Suprapubic skin (tissue), 4 donors: ENCODE measurements around the gene ZNF619. TPM values are rescaled to one million over a fixed set of nuclear protein-coding genes. Genes with fewer than 3 reads are reported as not detected.

Experiments used
- DNase-seq, 2 donors: peaks; one replicate each; pipeline ENCODE4 v3.0.0-alpha.2; 2019; ENCODE audit warnings: low spot score in 2 of 2
- H3K27ac ChIP-seq: fragments of 200-600 bp; sonication (generic); one replicate; pipeline ENCODE4 v1.5.1; 2019
- H3K27me3 ChIP-seq: fragments of 200-600 bp; sonication (generic); one replicate; pipeline ENCODE4 v1.5.1; 2019
- H3K36me3 ChIP-seq: fragments of 200-600 bp; sonication (generic); one replicate; pipeline ENCODE4 v1.5.1; 2019
- H3K4me1 ChIP-seq: fragments of 200-600 bp; sonication (generic); one replicate; pipeline ENCODE4 v1.5.1; 2019
- H3K4me3 ChIP-seq: fragments of 200-600 bp; sonication (generic); one replicate; pipeline ENCODE4 v1.5.1; 2019; ENCODE audit warnings: mild to moderate bottlenecking
- H3K9me3 ChIP-seq: fragments of 200-600 bp; sonication (generic); one replicate; pipeline ENCODE4 v1.5.1; 2019
- CTCF ChIP-seq, 2 donors: fragments of 200-600 bp in 1 of 2; fragments of 450-650 bp in 1 of 2; sonication (generic) in 1 of 2; IDR thresholded peaks; one replicate each; pipeline ENCODE4 v1.5.1; 2016 to 2019; ENCODE audit warnings: antibody characterized with exemption in 2 of 2, mild to moderate bottlenecking in 1 of 2, moderate library complexity in 1 of 2
- EP300 ChIP-seq: sonication (generic); formaldehyde crosslinking; IDR thresholded peaks from one replicate; pipeline ENCODE4 v1.6.1; 2017; ENCODE audit warnings: antibody characterized with exemption
- POLR2A ChIP-seq, 2 donors: fragments of 450-650 bp; IDR thresholded peaks; one replicate each; pipeline ENCODE4 v1.6.1; 2017; ENCODE audit warnings: antibody characterized with exemption in 2 of 2, mild to moderate bottlenecking in 2 of 2, moderate library complexity in 2 of 2
- POLR2AphosphoS5 ChIP-seq, 3 donors: sonication (generic); formaldehyde crosslinking; IDR thresholded peaks; one replicate each; pipeline ENCODE4 v1.6.1; 2017; ENCODE audit warnings: antibody characterized with exemption in 3 of 3
- WGBS: methylation state at CpG from one replicate; pipeline ENCODE4 v1.1.5; 2018; 5-methylcytosine and 5-hydroxymethylcytosine counted together
- total RNA-seq, 4 donors: library from RNA; depleted of rRNA; stranded (reverse); fragments of >200 nt; gene quantifications; one replicate each; pipeline ENCODE4 v1.1.0, GENCODE V29; 2016

The ZNF619 gene
- total RNA-seq, 4 donors from 2014 or later: 4.1 to 10.4 (median 6.1) TPM

- DNase-seq: peak; percentile 81 to 82
- Histone ChIP-seq H3K4me1 (peaks cover 18% of the 10 kb centered on the region), H3K27me3 (no peaks in the 10 kb centered on the region), H3K9me3 (no peaks in the 10 kb centered on the region), H3K36me3 (no peaks in the 10 kb centered on the region), H3K4me3 (peak within 1 kb of the TSS; percentile 62), H3K27ac (peak within 1 kb of the TSS; percentile 68)
- TF ChIP-seq POLR2AphosphoS5 (IDR thresholded peaks at IDR 0.05) (no peak), EP300 (no peak), CTCF (IDR thresholded peaks at IDR 0.05) (peak in 1 of 2 donors; percentile 7), POLR2A (IDR thresholded peaks at IDR 0.05) (peak in 1 of 2 donors; percentile 23)
- 12% methylated on average over 20 of the region's 44 CpGs for WGBS
These were observed 28.9 kb downstream of the ZNF619 start, which contains the start of gene ZNF620 for GRCh38 chr3:40505599-40506462. TSS of gene ZNF620 (plus strand) at chr3:40506039. CDS start at chr3:40506353, 314 bp downstream.

- Histone ChIP-seq H3K4me3 (no peak overlapping the region), H3K27me3 (no peaks in the 10 kb centered on the region), H3K36me3 (peaks cover 11% of the 10 kb centered on the region), H3K9me3 (no peaks in the 10 kb centered on the region), H3K4me1 (peaks cover 7% of the 10 kb centered on the region), H3K27ac (no peak overlapping the region)
- TF ChIP-seq CTCF (IDR thresholded peaks at IDR 0.05) (no peak), EP300 (no peak), POLR2A (IDR thresholded peaks at IDR 0.05) (no peak)
- DNase-seq: no peak
- 100% methylated on average over 1 of the region's 1 CpG for WGBS
These were observed 34.3 kb downstream of the ZNF619 start for GRCh38 chr3:40511031-40511718.

- WGBS: 86% methylated on average over 5 of the region's 5 CpGs
- Histone ChIP-seq H3K27ac (no peak overlapping the region), H3K27me3 (no peaks in the 10 kb centered on the region), H3K9me3 (no peaks in the 10 kb centered on the region), H3K4me1 (no peaks in the 10 kb centered on the region), H3K36me3 (peaks cover 11% of the 10 kb centered on the region), H3K4me3 (no peak overlapping the region)
- TF ChIP-seq EP300: no peak
- no peak for TF ChIP-seq CTCF (IDR thresholded peaks at IDR 0.05)
- no peak for TF ChIP-seq POLR2A (IDR thresholded peaks at IDR 0.05)
- TF ChIP-seq POLR2AphosphoS5 (IDR thresholded peaks at IDR 0.05): no peak
- no peak for DNase-seq
These were observed 39.3 kb downstream of the ZNF619 start for GRCh38 chr3:40516201-40516600.

GRCh38 chr3:40518067-40518466 lies 41.1 kb downstream of the ZNF619 start:
- H3K9me3 ChIP-seq: no peaks in the 10 kb centered on the region
- DNase-seq: no peak
- no peak overlapping the region for H3K27ac ChIP-seq
- 94% methylated on average over 1 of the region's 1 CpG for WGBS
- H3K4me3 ChIP-seq: no peak overlapping the region
- H3K4me1 ChIP-seq: no peaks in the 10 kb centered on the region
- peaks cover 6% of the 10 kb centered on the region for H3K36me3 ChIP-seq
- TF ChIP-seq POLR2A (IDR thresholded peaks at IDR 0.05): no peak
- TF ChIP-seq EP300: no peak
- TF ChIP-seq CTCF (IDR thresholded peaks at IDR 0.05): no peak
- no peak for TF ChIP-seq POLR2AphosphoS5 (IDR thresholded peaks at IDR 0.05)
- H3K27me3 ChIP-seq: no peaks in the 10 kb centered on the region

GRCh38 chr3:40518848-40519247 lies 41.9 kb downstream of the ZNF619 start:
- DNase-seq: no peak
- 94% methylated on average over 1 of the region's 1 CpG for WGBS
- TF ChIP-seq EP300 (no peak), CTCF (IDR thresholded peaks at IDR 0.05) (no peak), POLR2A (IDR thresholded peaks at IDR 0.05) (no peak), POLR2AphosphoS5 (IDR thresholded peaks at IDR 0.05) (no peak)
- Histone ChIP-seq H3K27me3 (no peaks in the 10 kb centered on the region), H3K36me3 (peaks cover 6% of the 10 kb centered on the region), H3K27ac (no peak overlapping the region), H3K4me1 (peaks cover under 1% of the 10 kb centered on the region), H3K4me3 (no peak overlapping the region), H3K9me3 (no peaks in the 10 kb centered on the region)
